ENCODE measurements around the gene BMAL2. TPM values are rescaled to one million over a fixed set of nuclear protein-coding genes. Genes with fewer than 3 reads are reported as not detected.

The BMAL2 gene
- total and polyA plus RNA-seq, 2 of the 13 experiments (the other 11 are each of a cell fraction or from before 2014, with no cell fraction given) = 4.8 to 27.4 TPM

GRCh38 chr12:27347779-27348178 is 15.1 kb downstream of the BMAL2 start (continued):
- TF ChIP-seq KIAA2018 (CRISPR knock-in tag; IDR thresholded peaks at IDR 0.05; ENCODE audit: borderline replicate concordance) (no peak), CEBPB (IDR thresholded peaks at IDR 0.05; ENCODE audit: borderline replicate concordance, low read depth, low read length) (peak; percentile 11; the same call in 1 of the 2 replicates), CEBPG (CRISPR knock-in tag; IDR thresholded peaks at IDR 0.05) (0 out of 2 replicates have a peak, but pooled peaks have one; percentile 16), KLF11 (CRISPR knock-in tag; IDR thresholded peaks at IDR 0.05) (no peak), ATAD3A (CRISPR knock-in tag; IDR thresholded peaks at IDR 0.05) (no peak)

- in situ Hi-C loops (cut with HindIII; ENCODE audit: extremely low pct_ligation_motif_present, low pct_unique_long_range_greater_than_20kb) (no loop called here), intact Hi-C loops (cut with micrococcal nuclease; ENCODE audit: unreplicated experiment) (no loop called here)
- 96% methylated on average over 7 of the region's 7 CpGs for WGBS (ENCODE audit: low lambda C conversion rate)
- Histone ChIP-seq H3K4me2 (ENCODE audit: low read depth, low read length) (no peak overlapping the region), H3K4me1 (ENCODE audit: insufficient read depth, low read length) (no peaks in the 10 kb centered on the region), H3K4me3 (replicated peaks in 1 of 3; ENCODE audit: insufficient read depth in 1 of 3, low read depth in 2 of 3, low read length in 3 of 3) (no peak overlapping the region), H2AFZ (ENCODE audit: low read length) (no peak overlapping the region), H3K36me3 (replicated peaks in 1 of 2; ENCODE audit: control insufficient read depth in 1 of 2, insufficient read depth in 2 of 2, low read length in 2 of 2) (no peaks in the 10 kb centered on the region), H3K9me3 (ENCODE audit: low read length) (no peaks in the 10 kb centered on the region), H3K9ac (ENCODE audit: insufficient read depth, low read depth, low read length) (no peak overlapping the region), H3K27me3 (ENCODE audit: control insufficient read depth in 1 of 2, insufficient read depth in 2 of 2, low read length in 2 of 2) (no peaks in the 10 kb centered on the region), H4K20me1 (ENCODE audit: insufficient read depth, low read length) (no peaks in the 10 kb centered on the region), H3K79me2 (ENCODE audit: insufficient read depth, low read length) (no peaks in the 10 kb centered on the region), H3K27ac (ENCODE audit: extremely low read length, insufficient read depth, low read length) (no peak overlapping the region)
- DNase-seq (ENCODE audit: low spot score) = no peak
- ChIA-PET CTCF (ENCODE audit: low intra/inter-chr PET ratio, low total read pairs) (no interaction called here), POLR2A (no interaction called here)
- no peak for TF ChIP-seq MXI1 (IDR thresholded peaks at IDR 0.05; ENCODE audit: borderline replicate concordance, low read depth, low read length)
- TF ChIP-seq HINFP (CRISPR knock-in tag; IDR thresholded peaks at IDR 0.05; ENCODE audit: low read depth) = no peak
- no peak for FAIRE-seq
- BruUV-seq (replicated peaks) = no TSS peak
- no peak for ATAC-seq
Measured at GRCh38 chr12:27351476-27351875, 18.8 kb downstream of the BMAL2 start.
